HepG2 (cell line): ENCODE measurements around the gene STAC. TPM values are rescaled to one million over a fixed set of nuclear protein-coding genes. Genes with fewer than 3 reads are reported as not detected.

Experiments
- ATAC-seq: fragments of 200-7000 bp; cut with Tn5 transposase; 3 replicates; pipeline ENCODE4 v1.9.1; 2020; ENCODE audit warnings: mild to moderate bottlenecking, moderate library complexity
- BruUV-seq: library from RNA; stranded (reverse); fragments of 400-500 nt; replicated peaks from 2 replicates; lab custom pipeline; 2021; lab: Mats Ljungman, UMichigan
- CTCF ChIA-PET: fragments of 300-600 bp; formaldehyde crosslinking; extraction: SDS; loops from one replicate; lab custom pipeline; 2021; ENCODE audit warnings: low total read pairs, inconsistent platforms, low intra/inter-chr PET ratio; lab: Yijun Ruan, JAX
- POLR2A ChIA-PET: fragments of 350-600 bp; sonication (Branson Sonifier 250); formaldehyde crosslinking; loops from one replicate; lab custom pipeline; 2020; ENCODE audit warnings: antibody characterized with exemption, inconsistent platforms; lab: Yijun Ruan, JAX
- DNase-seq: peaks from one replicate; pipeline ENCODE4 v3.0.0-alpha.2; 2015; ENCODE audit warnings: low spot score
- FAIRE-seq: peaks from 3 replicates; lab custom pipeline; 2011; peaks lifted over from hg19 to GRCh38; lab: Jason Lieb, UNC
- H2AFZ ChIP-seq: one replicate; pipeline ENCODE4 v1.6.1; 2011; ENCODE audit warnings: low read length, inconsistent platforms
- H3K27ac ChIP-seq: fragments of 300-600 bp; 3 replicates; pipeline ENCODE4 v1.8.0; 2011; ENCODE audit warnings: mixed run types, mild to moderate bottlenecking, mixed read lengths, low read length, inconsistent platforms; ENCODE audit not compliant: insufficient read depth; ENCODE audit errors: extremely low read length
- H3K27me3 ChIP-seq, 2 experiments: fragments of 200-600 bp in 1 of 2; 2 replicates in 1 of 2; 3 replicates in 1 of 2; pipeline versions ENCODE4 v1.6.0 to v1.8.0; 2011; ENCODE audit warnings: low read length in 2 of 2, mild to moderate bottlenecking in 2 of 2, moderate library complexity in 2 of 2, inconsistent platforms in 1 of 2; ENCODE audit not compliant: insufficient read depth in 2 of 2, control insufficient read depth in 1 of 2
- H3K36me3 ChIP-seq, 2 experiments: fragments of 200-600 bp in 1 of 2; replicated peaks in 1 of 2; 2 replicates in 1 of 2; 3 replicates in 1 of 2; pipeline versions ENCODE4 v1.5.1 to v1.8.0; 2011; ENCODE audit warnings: low read length in 2 of 2, inconsistent platforms in 1 of 2; ENCODE audit not compliant: insufficient read depth in 2 of 2, control insufficient read depth in 1 of 2
- H3K4me1 ChIP-seq: 2 replicates; pipeline ENCODE4 v1.5.1; 2012; ENCODE audit warnings: low read length, inconsistent platforms; ENCODE audit not compliant: insufficient read depth
- H3K4me2 ChIP-seq: 2 replicates; pipeline ENCODE4 v1.6.0; 2011; ENCODE audit warnings: low read depth, low read length, inconsistent platforms
- H3K4me3 ChIP-seq, 3 experiments: fragments of 200-600 bp in 1 of 3; sonication (generic), shearing (Covaris generic) in 1 of 3; replicated peaks in 1 of 3; 2 replicates each; pipeline ENCODE4 v1.5.1; 2011 to 2016; ENCODE audit warnings: low read length in 3 of 3, inconsistent platforms in 2 of 3, low read depth in 2 of 3, mild to moderate bottlenecking in 2 of 3, control low read depth in 1 of 3, mixed read lengths in 1 of 3; ENCODE audit not compliant: insufficient read depth in 1 of 3
- H3K79me2 ChIP-seq: one replicate; pipeline ENCODE4 v1.6.1; 2011; ENCODE audit warnings: low read length, inconsistent platforms; ENCODE audit not compliant: insufficient read depth
- H3K9ac ChIP-seq: 2 replicates; pipeline ENCODE4 v1.6.0; 2011; ENCODE audit warnings: mild to moderate bottlenecking, low read depth, low read length, inconsistent platforms; ENCODE audit not compliant: insufficient read depth
- H3K9me3 ChIP-seq: 2 replicates; pipeline ENCODE4 v1.5.1; 2012; ENCODE audit warnings: mild to moderate bottlenecking, low read length
- H4K20me1 ChIP-seq: 2 replicates; pipeline ENCODE4 v1.6.0; 2011; ENCODE audit warnings: inconsistent platforms, mild to moderate bottlenecking, low read length, moderate library complexity; ENCODE audit not compliant: insufficient read depth
- MAFF ChIP-seq: IDR thresholded peaks from 2 replicates; pipeline ENCODE4 v1.6.1; 2011; ENCODE audit warnings: low read depth, low read length, improper control_type of control experiment
- MAFK ChIP-seq, 2 experiments: IDR thresholded peaks in 1 of 2; conservative IDR thresholded peaks in 1 of 2; 2 replicates each; pipeline ENCODE4 v1.6.1; 2011; ENCODE audit warnings: improper control_type of control experiment in 2 of 2, low read length in 2 of 2
- THAP7 ChIP-seq: sonication (generic); formaldehyde crosslinking; IDR thresholded peaks from 2 replicates; pipeline ENCODE4 v1.8.1; 2023; ENCODE audit warnings: mild to moderate bottlenecking, missing genetic modification reagents
- XRCC5 ChIP-seq: fragments of 200-400 bp; formaldehyde crosslinking; optimal IDR thresholded peaks from 2 replicates; pipeline ENCODE3; 2017; ENCODE audit warnings: mild to moderate bottlenecking, low read length
- ZNF24 ChIP-seq: fragments of 450-650 bp; IDR thresholded peaks from 2 replicates; pipeline ENCODE4 v1.6.1; 2017; ENCODE audit warnings: antibody characterized with exemption, mild to moderate bottlenecking
- ZNF713 ChIP-seq: sonication (generic); formaldehyde crosslinking; IDR thresholded peaks from 2 replicates; pipeline ENCODE4 v1.4.0; 2020; ENCODE audit warnings: mild to moderate bottlenecking, missing genetic modification reagents
- WGBS: methylation state at CpG from one replicate; pipeline ENCODE4 v1.1.6; 2017; ENCODE audit warnings: low lambda C conversion rate; 5-methylcytosine and 5-hydroxymethylcytosine counted together
- in situ Hi-C: cut with HindIII; loops from 2 replicates; pipeline ENCODE4 v1.10.0; 2017; ENCODE audit warnings: low pct_unique_long_range_greater_than_20kb; ENCODE audit not compliant: extremely low pct_ligation_motif_present
- intact Hi-C: fragments of 100-400 bp; cut with micrococcal nuclease; formaldehyde crosslinking; loops from one replicate; pipeline ENCODE4 v1.10.0; 2022; ENCODE audit not compliant: unreplicated experiment
- polyA plus RNA-seq, 8 experiments: library from polyadenylated mRNA; depleted of rRNA in 3 of 8; stranded (reverse) in 7 of 8; unstranded in 1 of 8; fragments of >200 nt; fragmentation: Illumina TruSeq in 4 of 8; extraction: Trizol in 4 of 8; gene quantifications; 2 replicates each; pipeline versions ENCODE4 v1.2.1 to v1.2.3, GENCODE V29; 2011 to 2016; ENCODE audit warnings: low read depth in 4 of 8, missing spikeins in 1 of 8, mixed read lengths in 1 of 8; ENCODE audit not compliant: insufficient read depth in 1 of 8
- total RNA-seq, 5 experiments: library from RNA; depleted of rRNA; stranded (reverse); fragments of >200 nt; fragmentation: Illumina TruSeq; extraction: Trizol; gene quantifications; 2 replicates each; pipeline ENCODE4 v1.2.3, GENCODE V29; 2016; ENCODE audit warnings: low read depth in 1 of 5

Gene STAC
- total and polyA plus RNA-seq, 2 of the 13 experiments (the other 11 are each of a cell fraction or from before 2014, with no cell fraction given) = not detected

GRCh38 chr3:36487616-36488015 lies 107.3 kb downstream of the STAC start (continued):
- no peak for TF ChIP-seq ZNF713 (CRISPR knock-in tag)
- no peak for TF ChIP-seq ZNF24
- no peak for TF ChIP-seq XRCC5
- TF ChIP-seq, all 625 proteins: peak for 0

DNA sequence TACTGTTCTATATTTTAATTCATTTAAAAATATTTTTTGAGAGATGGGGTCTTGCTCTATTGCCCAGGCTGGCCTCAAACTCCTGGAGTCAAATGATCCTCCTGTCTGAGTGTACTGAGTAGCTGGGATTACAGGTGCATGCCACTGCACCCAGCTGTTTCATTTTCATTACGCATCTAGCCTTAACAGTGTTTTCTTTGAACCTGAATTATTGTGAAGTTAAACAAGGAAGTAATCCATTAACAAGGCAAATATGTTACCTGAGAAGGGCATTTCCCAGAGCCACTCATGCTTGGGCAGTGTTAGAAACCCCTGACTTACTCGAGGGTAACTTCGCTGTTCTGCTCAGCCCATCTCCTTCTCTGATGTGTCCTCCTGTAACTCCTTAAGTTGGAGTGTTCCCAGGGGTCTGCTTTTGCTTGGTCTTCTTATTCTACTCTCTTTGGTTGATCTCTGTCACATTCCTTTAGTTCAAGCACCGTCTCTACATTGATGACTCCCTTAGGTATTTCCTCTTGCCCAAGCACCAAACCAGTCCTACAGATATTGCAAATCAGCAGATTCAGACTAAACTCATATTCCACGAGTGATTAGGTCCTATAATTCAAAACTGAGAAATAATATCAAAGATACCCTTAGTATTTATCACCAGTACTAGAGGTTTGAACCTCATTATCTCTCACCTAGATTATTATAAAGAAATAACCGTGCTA lies 107.9 kb downstream of the STAC start:
- in situ Hi-C loops (no loop called here), intact Hi-C loops (no loop called here)
- no peak overlapping the region for H3K9ac ChIP-seq
- no peaks in the 10 kb centered on the region for H3K27me3 ChIP-seq
- DNase-seq (no peak), FAIRE-seq (no peak)
- no peaks in the 10 kb centered on the region for H4K20me1 ChIP-seq
- H3K79me2 ChIP-seq = no peaks in the 10 kb centered on the region
- H3K4me3 ChIP-seq = no peak overlapping the region
- POLR2A ChIA-PET = no interaction called here
- no peaks in the 10 kb centered on the region for H3K9me3 ChIP-seq
- H3K4me2 ChIP-seq = no peak overlapping the region
- no peak overlapping the region for H2AFZ ChIP-seq
- peaks cover 5% of the 10 kb centered on the region; the same call in 1 of the 2 replicates for H3K4me1 ChIP-seq
- no TSS peak for BruUV-seq
- TF ChIP-seq THAP7 (no peak), MAFK (conservative IDR thresholded peaks at IDR 0.05 in 1 of 2, IDR thresholded peaks at IDR 0.05 in 1 of 2; ENCODE audit: low read length in 2 of 2) (peak; percentile 83 to 88), MAFF (peak; percentile 85)
- TF ChIP-seq, all 625 proteins: peak for 2
- 23% methylated on average over 6 of the region's 6 CpGs for WGBS
- Histone ChIP-seq H3K36me3 (no peaks in the 10 kb centered on the region), H3K27ac (no peak overlapping the region)
- CTCF ChIA-PET = no interaction called here
- ATAC-seq = no peak
